Renal cortex interstitium (tissue), 11 donors: ENCODE data around the gene WBP2NL. TPM values are rescaled to one million over a fixed set of nuclear protein-coding genes. Genes with fewer than 3 reads are reported as not detected.
A peak's percentile ranks its signal among the peaks of the same experiment; 100 is the strongest.

Experiments used
- DNase-seq, 11 donors: peaks; one replicate each; pipeline ENCODE4 v3.0.0-alpha.2; 2013; ENCODE audit warnings: low read depth in 9 of 11, low spot score in 4 of 11; ENCODE audit errors: extremely low read depth in 1 of 11
- polyA plus RNA-seq, 3 donors: library from polyadenylated mRNA; unstranded; fragments of 120-200 nt; gene quantifications; one replicate each; pipeline ENCODE4 v1.2.1, GENCODE V29; 2013; ENCODE audit not compliant: insufficient read length in 3 of 3

WBP2NL gene
- polyA plus RNA-seq, 3 donors = 3.3 to 7.4 (median 4.1) TPM

- no peak for DNase-seq
These were observed 23.1 kb upstream of the WBP2NL start for GRCh38 chr22:41975299-41976069.

DNA sequence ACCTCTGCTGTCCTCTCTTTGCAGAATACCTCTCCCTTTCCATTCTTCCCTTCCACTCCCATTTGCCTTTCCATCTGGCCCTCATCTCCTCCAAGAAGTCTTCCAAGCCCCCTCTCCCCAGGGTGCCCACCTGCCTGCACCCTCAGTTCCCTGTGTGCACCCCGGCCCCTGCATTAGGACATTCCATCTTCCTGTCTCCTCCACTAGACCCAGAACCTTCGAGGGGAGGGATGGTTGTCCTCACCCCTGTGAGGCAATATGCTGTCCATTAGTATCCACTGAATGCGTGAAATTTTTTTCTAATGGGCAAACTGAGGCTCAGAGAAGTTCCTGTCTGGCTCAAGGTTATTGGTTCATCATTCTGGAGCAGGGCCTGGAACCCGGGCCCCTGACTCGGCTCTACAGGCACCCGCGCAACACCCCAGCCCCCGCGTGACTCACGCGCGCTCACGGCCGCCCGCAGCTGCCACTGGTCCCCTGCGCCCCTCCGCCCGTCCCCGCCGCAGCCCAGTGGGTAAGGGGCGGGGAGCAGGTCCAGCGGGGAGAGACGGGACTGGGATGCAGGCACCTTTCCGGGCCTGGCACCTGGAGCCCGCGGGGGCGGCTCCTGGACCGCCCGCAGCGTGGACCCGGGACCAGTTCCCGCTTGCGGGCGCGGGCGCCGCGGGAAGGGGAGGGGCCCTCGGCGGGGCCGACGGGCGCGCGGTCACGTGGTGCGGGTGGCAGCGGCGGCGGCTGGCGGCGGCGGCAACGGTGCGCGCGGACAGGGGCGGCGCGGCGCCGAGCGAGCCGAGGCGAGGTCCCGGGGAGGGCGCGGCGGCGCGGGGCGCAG lies 22.3 kb upstream of the WBP2NL start:
- no peak for DNase-seq

DNA sequence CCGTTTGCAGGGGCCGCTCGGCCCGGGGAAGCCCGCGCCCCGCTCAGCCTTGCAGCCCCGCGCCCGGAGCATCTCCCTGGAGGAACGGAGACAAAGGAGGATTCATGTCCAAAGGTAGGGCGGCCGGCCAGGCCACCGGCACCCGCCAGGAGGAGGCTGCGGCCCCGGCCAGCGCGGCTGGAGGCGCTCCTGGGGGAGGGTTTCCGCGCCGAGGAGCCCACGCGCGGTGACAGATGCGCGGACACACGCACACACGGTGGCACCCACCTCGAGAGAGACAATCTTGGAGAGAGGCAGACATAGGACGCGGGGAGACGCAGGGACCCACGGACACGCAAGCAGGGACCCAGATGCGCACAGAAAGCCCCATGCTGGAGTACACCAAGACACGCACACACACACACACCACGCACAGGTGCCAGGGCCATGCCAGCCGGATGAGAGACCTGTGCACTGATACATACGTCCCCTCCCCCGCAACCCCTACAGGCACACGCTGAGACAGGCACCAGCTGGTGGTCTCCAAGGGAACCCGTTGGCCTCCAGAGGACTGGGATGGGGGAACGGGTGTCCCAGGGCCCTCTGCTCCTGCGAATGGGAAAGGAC lies 21.5 kb upstream of the WBP2NL start:
- peak in 3 of 11 donors; percentile 45 to 59 (median 48) for DNase-seq

DNA sequence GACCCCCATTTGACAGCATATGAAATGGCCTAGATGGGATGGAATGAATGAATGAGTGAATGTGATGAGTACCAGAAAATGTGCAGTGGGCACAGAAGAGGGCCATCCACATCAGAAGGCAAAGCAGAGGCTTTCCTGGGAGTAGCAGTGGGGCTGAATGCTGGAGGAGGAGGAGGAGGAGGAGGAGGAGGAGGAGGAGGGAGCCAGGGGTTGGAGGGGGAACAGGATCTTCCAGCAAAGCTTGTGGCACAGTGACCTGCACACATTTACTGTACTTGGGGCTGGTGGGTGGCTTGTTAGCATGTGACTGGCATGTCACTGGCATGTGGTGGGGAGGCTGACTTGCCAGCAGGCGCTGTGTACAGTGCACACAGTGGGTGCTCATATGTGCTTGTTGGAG lies 19.9 kb upstream of the WBP2NL start:
- DNase-seq = no peak

GRCh38 chr22:41979423-41980250 lies 19.0 kb upstream of the WBP2NL start:
- DNase-seq = no peak

- no peak for DNase-seq
These were observed 15.7 kb upstream of the WBP2NL start for GRCh38 chr22:41982865-41983264.

DNA sequence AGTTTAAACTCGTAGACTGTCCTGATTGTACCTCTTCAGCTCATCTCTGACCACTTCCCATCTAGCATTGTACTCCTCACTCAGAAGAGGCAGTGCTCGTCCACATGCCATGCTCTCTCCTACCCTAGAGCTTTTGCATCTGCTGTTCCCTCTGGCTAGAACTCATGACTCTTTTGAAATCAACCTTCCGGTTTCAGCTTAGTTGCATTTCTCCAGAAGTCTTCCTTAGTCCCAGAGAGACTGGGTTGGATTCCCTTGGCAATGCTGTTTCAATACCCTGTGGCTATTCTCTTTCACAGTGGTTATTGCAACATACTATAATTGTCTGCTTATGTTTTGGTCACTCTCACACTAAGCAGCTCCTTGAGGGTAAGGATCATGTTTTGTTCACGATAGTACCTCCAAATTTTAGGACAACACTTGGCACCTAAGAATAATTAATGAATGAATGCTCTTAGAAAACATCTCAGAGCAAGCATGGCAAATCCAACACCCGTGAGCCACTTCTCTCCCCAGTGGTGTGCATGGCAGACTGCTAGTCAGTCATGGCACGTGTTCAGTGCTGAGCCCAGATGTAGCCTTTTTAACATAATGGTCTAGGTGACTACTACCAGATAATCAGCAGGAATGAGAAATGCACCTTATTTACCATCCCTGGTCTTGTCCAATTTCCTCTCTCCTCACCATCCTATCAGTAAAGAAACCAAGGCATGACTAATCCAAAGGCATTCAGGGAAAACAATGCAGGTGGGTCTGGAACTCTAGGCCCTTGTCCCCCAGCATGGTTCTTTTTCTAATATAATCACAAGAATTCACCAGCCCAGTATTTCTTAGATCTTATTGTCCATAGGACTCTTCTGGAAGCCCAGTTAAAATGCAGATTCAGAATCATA lies 14.8 kb upstream of the WBP2NL start:
- no peak for DNase-seq

GRCh38 chr22:41987276-41987675 lies 11.3 kb upstream of the WBP2NL start:
- no peak for DNase-seq

DNA sequence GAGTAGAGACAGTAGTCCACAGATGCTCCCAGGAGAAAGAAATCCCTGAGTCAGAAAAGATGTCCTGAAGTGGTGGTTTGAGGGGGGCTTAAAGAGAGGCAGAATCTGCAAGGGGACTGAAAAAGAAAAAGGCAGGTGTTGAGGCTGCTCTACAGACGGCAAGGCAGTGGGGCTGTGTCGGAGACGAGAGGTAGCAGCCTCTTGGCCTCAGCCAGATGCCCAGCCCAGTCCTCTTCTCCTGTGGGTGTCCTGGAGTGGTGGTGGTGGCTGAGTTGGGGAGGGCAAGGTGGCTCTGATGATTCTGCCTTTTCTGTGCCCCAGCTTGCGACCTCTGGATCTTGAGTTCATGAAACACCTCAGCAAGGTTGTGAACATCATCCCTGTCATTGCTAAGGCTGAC lies 9.3 kb upstream of the WBP2NL start:
- no peak for DNase-seq

DNA sequence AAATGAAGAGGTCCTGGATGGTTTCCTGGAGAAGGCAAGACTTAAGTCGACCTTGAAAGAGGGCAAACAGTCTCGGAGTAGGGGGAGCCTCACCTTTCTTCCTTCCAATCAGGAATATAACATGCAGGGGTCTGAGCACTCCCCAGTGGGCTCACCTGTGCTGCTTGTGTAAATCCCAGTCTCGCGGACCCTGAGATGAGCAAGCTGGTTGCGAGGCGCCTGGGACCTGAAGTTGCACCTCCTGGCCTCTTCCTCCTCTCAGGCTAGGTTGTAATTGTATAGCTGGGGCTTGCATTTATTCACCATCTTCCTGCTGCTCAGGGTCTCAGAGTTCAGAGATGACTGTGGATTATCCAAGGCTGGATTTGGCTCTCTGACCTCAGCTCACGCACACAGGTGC lies 7.5 kb upstream of the WBP2NL start:
- no peak for DNase-seq

GRCh38 chr22:41992496-41992895 lies 6.1 kb upstream of the WBP2NL start:
- DNase-seq = no peak

GRCh38 chr22:41995211-41995610 lies 3.4 kb upstream of the WBP2NL start:
- DNase-seq = no peak

- DNase-seq = no peak
These were observed 1.8 kb upstream of the WBP2NL start for GRCh38 chr22:41996826-41997225.

DNA sequence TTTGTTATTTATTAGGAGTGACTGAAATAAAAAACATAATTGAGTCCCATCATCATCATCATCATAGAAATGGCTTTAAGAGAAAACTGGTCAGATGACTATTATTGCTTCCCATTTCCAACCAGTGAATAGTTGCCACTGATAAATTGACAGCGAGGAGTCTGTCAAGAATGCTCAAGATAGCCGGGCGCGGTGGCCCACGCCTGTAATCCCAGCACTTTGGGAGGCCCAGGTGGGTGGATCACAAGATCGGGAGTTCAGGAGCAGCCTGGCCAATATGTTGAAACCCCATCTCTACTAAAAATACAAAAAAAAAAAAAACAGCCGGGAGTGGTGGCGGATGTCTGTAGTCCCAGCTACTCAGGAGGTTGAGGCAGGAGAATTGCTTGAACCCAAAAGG lies 1.9 kb downstream of the WBP2NL start:
- DNase-seq = no peak

DNA sequence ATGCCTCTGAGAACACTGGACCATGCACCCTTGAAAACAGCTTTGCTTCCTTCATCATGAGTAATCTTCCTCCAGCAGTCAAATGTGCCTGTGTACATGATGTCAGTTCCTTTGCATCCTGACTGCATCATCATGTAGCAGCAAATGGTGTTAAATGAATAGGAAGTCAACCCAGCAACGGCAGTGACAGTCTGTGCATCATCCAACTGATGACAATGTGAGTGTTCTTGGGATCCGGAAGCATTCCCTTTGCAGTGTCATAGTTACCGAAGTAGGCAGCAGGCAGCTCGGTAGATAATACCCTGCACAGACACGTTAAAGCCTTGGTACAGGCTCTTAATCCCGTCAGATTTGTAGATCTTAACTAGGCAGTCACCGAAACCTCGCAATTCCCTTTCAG lies 2.5 kb downstream of the WBP2NL start:
- no peak for DNase-seq

- no peak for DNase-seq
These were observed 3.1 kb downstream of the WBP2NL start for GRCh38 chr22:42001706-42002105.

DNA sequence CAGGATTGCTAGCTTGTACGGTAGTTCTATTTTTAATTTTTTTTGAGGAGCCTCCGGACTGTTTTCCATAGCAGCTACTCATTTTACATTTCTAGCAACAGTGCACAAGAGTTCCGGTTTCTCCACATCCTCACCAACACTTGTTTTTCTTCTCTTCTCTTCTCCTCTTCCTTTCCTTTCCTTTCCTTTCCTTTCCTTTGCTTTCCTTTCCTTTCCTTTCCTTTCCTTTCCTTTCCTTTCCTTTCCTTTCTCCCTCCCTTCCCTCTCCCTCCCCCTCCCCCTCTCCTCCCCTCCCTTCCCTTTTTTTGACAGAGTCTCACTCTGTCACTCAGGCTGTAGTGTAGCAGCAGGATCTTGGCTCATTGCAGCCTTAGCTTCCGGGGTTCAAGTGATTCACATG lies 9.3 kb downstream of the WBP2NL start:
- DNase-seq = no peak

- DNase-seq = no peak
These were observed 12.2 kb downstream of the WBP2NL start for GRCh38 chr22:42010778-42011177.
